CD4-positive, alpha-beta memory T cell (primary cell): ENCODE measurements around the gene EVL. TPM values are rescaled to one million over a fixed set of nuclear protein-coding genes. Genes with fewer than 3 reads are reported as not detected.

ENCODE experiments used
- CTCF ChIA-PET: fragments of 350-600 bp; sonication (Branson Sonifier 250); formaldehyde crosslinking; loops from one replicate; lab custom pipeline; 2021; ENCODE audit warnings: inconsistent platforms; ENCODE audit not compliant: partially characterized antibody; lab: Charles Lee
- POLR2A ChIA-PET: fragments of 350-600 bp; sonication (Branson Sonifier 250); formaldehyde crosslinking; loops from one replicate; lab custom pipeline; 2021; ENCODE audit not compliant: partially characterized antibody; lab: Charles Lee
- DNase-seq, 5 donors: peaks; one replicate each; pipeline versions ENCODE4 v3.0.0 to v3.0.0-alpha.2; 2020 to 2022; ENCODE audit warnings: mixed read lengths in 1 of 5
- H3K27ac ChIP-seq: one replicate; pipeline ENCODE4 v1.7.0; 2013; ENCODE audit warnings: low read depth, low read length
- H3K27me3 ChIP-seq: 2 replicates; pipeline ENCODE4 v1.7.0; 2013; ENCODE audit warnings: mild to moderate bottlenecking, low read length, moderate library complexity; ENCODE audit not compliant: insufficient read depth
- H3K36me3 ChIP-seq: 2 replicates; pipeline ENCODE4 v1.7.0; 2013; ENCODE audit warnings: mild to moderate bottlenecking, low read length, moderate library complexity; ENCODE audit not compliant: insufficient read depth
- H3K4me1 ChIP-seq: 2 replicates; pipeline ENCODE4 v1.7.0; 2013; ENCODE audit warnings: mild to moderate bottlenecking, low read length, moderate library complexity; ENCODE audit not compliant: insufficient read depth
- H3K4me3 ChIP-seq, 2 donors: one replicate each; pipeline ENCODE4 v1.7.0; 2013; ENCODE audit warnings: low read length in 2 of 2, mild to moderate bottlenecking in 1 of 2
- H3K9me3 ChIP-seq, 2 donors: one replicate each; pipeline ENCODE4 v1.7.0; 2013; ENCODE audit warnings: low read length in 2 of 2, control low read depth in 1 of 2; ENCODE audit not compliant: control insufficient read depth in 1 of 2
- H3K27ac Mint-ChIP-seq, 7 donors: one replicate each; pipeline ENCODE4 v1.8.0; 2020 to 2021; ENCODE audit warnings: mixed read lengths in 7 of 7, mild to moderate bottlenecking in 6 of 7, inconsistent platforms in 3 of 7, moderate library complexity in 3 of 7
- H3K27me3 Mint-ChIP-seq, 2 donors: one replicate each; pipeline ENCODE4 v1.8.0; 2020 to 2021; ENCODE audit warnings: mixed read lengths in 2 of 2
- H3K36me3 Mint-ChIP-seq, 2 donors: one replicate each; pipeline ENCODE4 v1.8.0; 2020 to 2021; ENCODE audit warnings: mixed read lengths in 2 of 2, inconsistent platforms in 1 of 2, mild to moderate bottlenecking in 1 of 2
- H3K4me1 Mint-ChIP-seq, 4 donors: one replicate each; pipeline ENCODE4 v1.8.0; 2020 to 2021; ENCODE audit warnings: mixed read lengths in 4 of 4, mild to moderate bottlenecking in 1 of 4
- H3K4me3 Mint-ChIP-seq, 8 donors: one replicate each; pipeline ENCODE4 v1.8.0; 2020 to 2021; ENCODE audit warnings: mixed read lengths in 8 of 8, mild to moderate bottlenecking in 7 of 8, moderate library complexity in 6 of 8, inconsistent platforms in 3 of 8
- H3K9me3 Mint-ChIP-seq, 8 donors: one replicate each; pipeline ENCODE4 v1.8.0; 2020 to 2021; ENCODE audit warnings: mixed read lengths in 8 of 8, mild to moderate bottlenecking in 5 of 8, inconsistent platforms in 3 of 8, moderate library complexity in 1 of 8
- intact Hi-C: fragments of 100-400 bp; cut with micrococcal nuclease; formaldehyde crosslinking; loops from one replicate; pipeline ENCODE4 v1.15.1; 2023
- polyA plus RNA-seq, 2 donors: library from polyadenylated mRNA; unstranded; fragments of 300-500 nt; fragmentation: Illumina TruSeq; gene quantifications; one replicate each; pipeline ENCODE4 v1.2.3, GENCODE V29; 2021
- total RNA-seq, 2 experiments: library from RNA; stranded (reverse); gene quantifications; one replicate each; pipeline ENCODE4 v1.2.3, GENCODE V29; 2021

Gene EVL
- total and polyA plus RNA-seq, 4 experiments from 2014 or later = 81.8 to 1,352 (median 717) TPM

DNA sequence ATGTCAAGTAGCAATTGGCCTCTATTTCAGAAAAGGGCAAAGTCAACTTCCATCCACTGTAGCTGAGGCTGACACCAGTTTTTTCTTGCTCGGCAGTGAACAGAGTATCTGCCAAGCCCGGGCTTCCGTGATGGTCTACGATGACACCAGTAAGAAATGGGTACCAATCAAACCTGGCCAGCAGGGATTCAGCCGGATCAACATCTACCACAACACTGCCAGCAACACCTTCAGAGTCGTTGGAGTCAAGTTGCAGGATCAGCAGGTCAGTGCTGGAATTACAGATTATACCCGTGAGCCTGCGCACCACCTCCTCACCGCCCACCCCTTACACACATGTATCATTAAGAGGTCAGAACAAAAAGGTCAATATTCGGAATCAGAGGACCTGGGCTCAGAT is 19.4 kb downstream of the EVL start:
- ChIA-PET CTCF (interaction anchor here (1.4 to 49.4 kb wide), 5 partner anchors 7 to 140 kb away, joined by 3 to 1350 read pairs (median 79); partner anchors contain the start of gene EVL), POLR2A (interaction anchor here (1.1 to 18.4 kb wide), 4 partner anchors 7 to 17 kb away, joined by 3 to 1011 read pairs (median 206); partner anchors contain the start of gene EVL)
- peak overlapping the region; percentile 70 for H3K27ac ChIP-seq
- peak overlapping the region in 1 of 2 donors; percentile 3 for H3K4me3 ChIP-seq
- peaks cover 100% of the 10 kb centered on the region for H3K4me1 ChIP-seq
- peak overlapping the region; percentile 41 to 95 (median 88) for H3K4me3 Mint-ChIP-seq
- H3K36me3 Mint-ChIP-seq = peaks cover 60 to 90% of the 10 kb centered on the region in 2 donors
- H3K4me1 Mint-ChIP-seq = peaks cover 73 to 100% (median 85%) of the 10 kb centered on the region in 4 donors
- intact Hi-C loops = no loop called here
- H3K9me3 ChIP-seq = no peaks in the 10 kb centered on the region
- no peaks in the 10 kb centered on the region for H3K9me3 Mint-ChIP-seq
- H3K27me3 ChIP-seq = no peaks in the 10 kb centered on the region
- H3K36me3 ChIP-seq = peaks cover 64% of the 10 kb centered on the region
- no peaks in the 10 kb centered on the region for H3K27me3 Mint-ChIP-seq
- H3K27ac Mint-ChIP-seq = peak overlapping the region; percentile 87 to 96 (median 95)
- no peak for DNase-seq

DNA sequence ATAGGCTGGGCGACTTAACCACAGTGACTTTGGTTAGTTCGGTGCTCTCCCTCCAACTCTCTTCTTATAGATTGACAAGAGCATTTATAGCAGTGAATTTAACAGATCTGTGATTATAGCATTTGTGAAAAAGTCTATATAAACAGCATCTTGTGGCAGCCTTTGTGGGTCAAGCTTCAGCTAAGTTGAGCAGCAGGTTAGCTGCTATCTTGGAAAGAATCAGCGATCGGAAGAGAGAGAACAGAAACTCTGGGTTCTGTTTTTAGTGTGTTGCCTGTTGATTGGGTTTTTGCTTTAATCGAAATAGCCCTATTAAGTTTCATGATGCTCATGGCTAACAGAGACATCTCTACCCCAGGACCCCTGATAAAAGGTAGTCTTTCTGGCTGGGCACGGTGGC is 20.2 kb downstream of the EVL start:
- Histone ChIP-seq H3K27me3 (no peaks in the 10 kb centered on the region), H3K4me3 (peak overlapping the region in 1 of 2 donors; percentile 7), H3K4me1 (peaks cover 100% of the 10 kb centered on the region), H3K36me3 (peaks cover 70% of the 10 kb centered on the region), H3K9me3 (no peaks in the 10 kb centered on the region), H3K27ac (peak overlapping the region; percentile 70)
- Mint-ChIP-seq H3K4me3 (peak overlapping the region; percentile 43 to 95 (median 88)), H3K36me3 (peaks cover 66 to 91% of the 10 kb centered on the region in 2 donors), H3K9me3 (no peaks in the 10 kb centered on the region), H3K27ac (peak overlapping the region; percentile 87 to 96 (median 95)), H3K4me1 (peaks cover 70 to 100% (median 87%) of the 10 kb centered on the region in 4 donors), H3K27me3 (no peaks in the 10 kb centered on the region)
- CTCF ChIA-PET = interaction anchor here (1.4 to 49.4 kb wide), 4 partner anchors 8 to 139 kb away, joined by 3 to 1350 read pairs (median 714); partner anchors contain the start of gene EVL
- no peak for DNase-seq
- POLR2A ChIA-PET = interaction anchor here (0.9 to 18.4 kb wide), 5 partner anchors 8 to 41 kb away, joined by 3 to 1011 read pairs (median 3); partner anchors contain the start of gene EVL
- intact Hi-C loops = no loop called here

DNA sequence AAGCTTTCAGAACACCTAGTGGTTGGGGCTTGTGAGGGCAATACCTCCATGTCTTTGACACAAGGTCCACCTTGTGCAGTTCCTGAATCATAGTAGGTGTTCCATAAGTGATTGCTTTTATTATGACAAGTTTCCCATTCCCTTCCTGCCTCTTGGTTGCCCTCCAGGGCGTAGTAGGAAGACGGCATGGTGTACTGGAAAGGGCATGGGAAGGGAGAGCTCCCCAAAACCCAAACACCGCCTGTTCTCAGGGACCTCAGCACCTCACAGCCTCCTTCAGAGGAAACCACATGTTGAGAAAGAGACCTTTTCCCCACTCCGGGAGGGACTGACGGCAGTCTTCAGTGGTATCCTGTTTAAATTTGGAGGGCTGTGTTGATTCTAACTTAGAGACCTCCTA is 21.1 kb downstream of the EVL start:
- CTCF ChIA-PET = interaction anchor here (1.4 to 49.4 kb wide), 4 partner anchors 8 to 138 kb away, joined by 3 to 1350 read pairs (median 714); partner anchors contain the start of gene EVL
- Histone ChIP-seq H3K27ac (peak overlapping the region; percentile 36), H3K4me1 (peaks cover 100% of the 10 kb centered on the region), H3K4me3 (peak overlapping the region in 1 of 2 donors; percentile 27), H3K36me3 (peaks cover 79% of the 10 kb centered on the region), H3K9me3 (no peaks in the 10 kb centered on the region), H3K27me3 (no peaks in the 10 kb centered on the region)
- Mint-ChIP-seq H3K4me3 (peak overlapping the region in 7 of 8 donors; percentile 65 to 95 (median 77)), H3K27ac (peak overlapping the region; percentile 91 to 96 (median 94)), H3K4me1 (peaks cover 71 to 100% (median 87%) of the 10 kb centered on the region in 4 donors), H3K27me3 (no peaks in the 10 kb centered on the region), H3K36me3 (peaks cover 71 to 95% of the 10 kb centered on the region in 2 donors), H3K9me3 (no peaks in the 10 kb centered on the region)
- intact Hi-C loops = no loop called here
- no peak for DNase-seq
- POLR2A ChIA-PET = interaction anchor here (0.9 to 18.4 kb wide), 5 partner anchors 10 to 40 kb away, joined by 3 to 1011 read pairs (median 5); partner anchors contain the start of gene EVL

DNA sequence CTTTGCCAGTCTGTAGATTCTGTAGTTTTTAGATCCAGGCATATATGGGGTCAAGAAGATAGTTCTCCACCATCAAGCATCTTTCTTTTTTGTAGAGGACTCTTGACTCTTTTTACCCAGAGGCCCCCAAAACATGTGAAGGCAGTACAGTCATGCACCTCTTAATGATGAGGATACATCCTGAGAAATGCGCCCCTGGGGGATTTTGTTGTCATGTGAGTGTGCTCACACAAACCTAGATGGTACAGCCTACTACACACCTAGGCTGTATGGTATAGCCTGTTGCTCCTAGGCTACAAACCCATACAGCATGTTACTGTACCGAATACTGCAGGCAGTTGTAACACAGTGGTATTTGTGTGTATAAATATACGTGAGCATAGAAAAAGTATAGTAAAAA is 23.0 kb downstream of the EVL start:
- peaks cover 75 to 95% of the 10 kb centered on the region in 2 donors for H3K36me3 Mint-ChIP-seq

GRCh38 chr14:100091386-100091785 is 26.2 kb downstream of the EVL start:
- no peak for DNase-seq
- ChIA-PET CTCF (interaction anchor here (34.7 to 49.4 kb wide), 2 partner anchors 3 to 14 kb away, joined by 1350 read pairs; partner anchors contain the start of gene EVL), POLR2A (interaction anchor here (0.8 to 34.5 kb wide), 5 partner anchors 8 to 25 kb away, joined by 3 to 941 read pairs (median 4); partner anchors contain the start of gene EVL)
- Histone ChIP-seq H3K4me1 (peaks cover 100% of the 10 kb centered on the region), H3K4me3 (no peak overlapping the region), H3K27me3 (no peaks in the 10 kb centered on the region), H3K27ac (peak overlapping the region; percentile 26), H3K36me3 (peaks cover 86% of the 10 kb centered on the region), H3K9me3 (no peaks in the 10 kb centered on the region)
- intact Hi-C loops = loop anchor here (2.0 kb wide), 1 partner anchor 15 kb away; no protein-coding TSS in a partner anchor
- Mint-ChIP-seq H3K27ac (peak overlapping the region; percentile 79 to 95 (median 89)), H3K27me3 (no peaks in the 10 kb centered on the region), H3K4me3 (peak overlapping the region in 7 of 8 donors; percentile 6 to 74 (median 55)), H3K36me3 (peaks cover 68 to 94% of the 10 kb centered on the region in 2 donors), H3K4me1 (peaks cover 65 to 100% (median 83%) of the 10 kb centered on the region in 4 donors), H3K9me3 (no peaks in the 10 kb centered on the region)

More for the DNA sequence above, 23.0 kb downstream of the EVL start:
- ChIA-PET CTCF (interaction anchor here (34.7 to 49.4 kb wide), 2 partner anchors 6 to 11 kb away, joined by 1350 read pairs; partner anchors contain the start of gene EVL), POLR2A (interaction anchor here (10.9 to 24.8 kb wide), 2 partner anchors 5 to 12 kb away, joined by 410 read pairs; no protein-coding TSS in a partner anchor)
- Mint-ChIP-seq H3K27me3 (no peaks in the 10 kb centered on the region), H3K4me3 (peak overlapping the region in 4 of 8 donors; percentile 9 to 58 (median 41)), H3K27ac (peak overlapping the region; percentile 63 to 95 (median 91)), H3K9me3 (no peaks in the 10 kb centered on the region), H3K4me1 (peaks cover 67 to 100% (median 83%) of the 10 kb centered on the region in 4 donors)
- intact Hi-C loops = no loop called here
- H3K27me3 ChIP-seq = no peaks in the 10 kb centered on the region
- peak overlapping the region; percentile 7 for H3K27ac ChIP-seq
- peaks cover 100% of the 10 kb centered on the region for H3K4me1 ChIP-seq
- peaks cover 89% of the 10 kb centered on the region for H3K36me3 ChIP-seq
- H3K4me3 ChIP-seq = no peak overlapping the region
- no peak for DNase-seq
- no peaks in the 10 kb centered on the region for H3K9me3 ChIP-seq

DNA sequence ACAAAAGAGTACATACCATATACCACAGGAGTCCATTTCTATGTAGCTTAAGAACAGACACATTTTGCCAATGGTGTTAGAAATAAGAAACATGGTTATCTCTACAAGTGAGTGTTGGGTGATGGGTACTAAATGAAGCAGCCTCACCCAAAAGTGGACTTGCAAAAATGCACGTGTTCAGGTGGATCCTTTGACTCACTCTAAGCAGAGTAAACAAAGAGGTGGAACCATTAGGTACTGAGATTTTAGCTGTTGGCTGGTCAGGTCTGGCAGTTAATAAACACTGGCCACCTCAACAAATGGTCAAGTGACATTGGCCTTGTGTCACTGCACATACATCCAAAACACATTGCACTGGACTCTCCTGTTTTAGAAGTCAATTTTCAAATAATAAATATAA is 27.6 kb downstream of the EVL start:
- H3K27ac ChIP-seq = peak overlapping the region; percentile 46
- no peaks in the 10 kb centered on the region for H3K27me3 ChIP-seq
- H3K9me3 ChIP-seq = no peaks in the 10 kb centered on the region
- H3K27me3 Mint-ChIP-seq = no peaks in the 10 kb centered on the region
- H3K4me3 Mint-ChIP-seq = peak overlapping the region in 1 of 8 donors; percentile 74
- intact Hi-C loops = no loop called here
- H3K4me3 ChIP-seq = no peak overlapping the region
- no peak for DNase-seq
- peaks cover 73 to 94% of the 10 kb centered on the region in 2 donors for H3K36me3 Mint-ChIP-seq
- CTCF ChIA-PET = interaction anchor here (34.7 to 49.4 kb wide), 2 partner anchors 2 to 15 kb away, joined by 1350 read pairs; partner anchors contain the start of gene EVL
- H3K36me3 ChIP-seq = peaks cover 91% of the 10 kb centered on the region
- H3K4me1 Mint-ChIP-seq = peaks cover 70 to 100% (median 86%) of the 10 kb centered on the region in 4 donors
- H3K9me3 Mint-ChIP-seq = no peaks in the 10 kb centered on the region
- peak overlapping the region in 3 of 7 donors; percentile 78 to 95 (median 85) for H3K27ac Mint-ChIP-seq
- H3K4me1 ChIP-seq = peaks cover 100% of the 10 kb centered on the region
- POLR2A ChIA-PET = interaction anchor here (1.9 to 34.5 kb wide), 3 partner anchors 10 to 27 kb away, joined by 6 to 941 read pairs (median 410); partner anchors contain the start of gene EVL
